ENCODE results near the gene CEP89.
"Not testable (repeated sequence)": the region's sequence is repeated elsewhere in the genome, so short reads cannot be mapped to it uniquely, and the experiment has no call there.

The CEP89 gene

DNA sequence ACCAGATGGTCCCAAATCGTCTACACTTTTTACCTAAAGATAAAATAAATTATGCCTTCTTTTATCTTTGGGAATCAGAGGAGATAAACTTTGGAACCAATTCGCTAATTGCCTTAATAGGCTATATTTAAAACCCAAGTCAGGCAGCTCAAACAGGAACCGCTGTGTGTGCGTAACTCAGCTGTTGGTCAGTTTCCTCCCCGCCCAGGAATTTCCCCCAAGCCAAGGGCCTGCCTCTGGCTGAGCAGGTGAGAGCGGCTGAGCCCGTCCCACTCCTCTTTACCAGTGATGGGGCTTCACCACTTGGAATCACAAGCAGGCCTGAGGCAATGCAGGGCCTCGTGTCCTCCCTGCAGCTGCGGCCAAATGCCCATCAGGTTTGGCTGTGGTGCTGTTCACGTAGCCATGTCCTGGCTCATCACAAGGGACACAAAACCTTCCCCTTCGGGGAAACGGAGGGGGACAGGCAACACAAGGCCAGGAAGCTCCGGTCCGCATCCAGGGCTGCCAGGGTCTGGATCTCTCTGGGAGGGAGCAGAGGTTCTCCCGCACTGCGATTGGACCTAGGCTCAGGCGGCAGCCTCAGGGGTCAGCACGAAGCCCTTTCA is 101.7 kb downstream of the CEP89 start:
- TF ChIP-seq EZH2 (optimal IDR thresholded peaks at IDR 0.05; ENCODE audit: low read depth, low read length) (no peak), EZH2phosphoT487 (IDR thresholded peaks at IDR 0.05; ENCODE audit: low read length) (no peak)
- TF ChIP-seq, protein P1, sequence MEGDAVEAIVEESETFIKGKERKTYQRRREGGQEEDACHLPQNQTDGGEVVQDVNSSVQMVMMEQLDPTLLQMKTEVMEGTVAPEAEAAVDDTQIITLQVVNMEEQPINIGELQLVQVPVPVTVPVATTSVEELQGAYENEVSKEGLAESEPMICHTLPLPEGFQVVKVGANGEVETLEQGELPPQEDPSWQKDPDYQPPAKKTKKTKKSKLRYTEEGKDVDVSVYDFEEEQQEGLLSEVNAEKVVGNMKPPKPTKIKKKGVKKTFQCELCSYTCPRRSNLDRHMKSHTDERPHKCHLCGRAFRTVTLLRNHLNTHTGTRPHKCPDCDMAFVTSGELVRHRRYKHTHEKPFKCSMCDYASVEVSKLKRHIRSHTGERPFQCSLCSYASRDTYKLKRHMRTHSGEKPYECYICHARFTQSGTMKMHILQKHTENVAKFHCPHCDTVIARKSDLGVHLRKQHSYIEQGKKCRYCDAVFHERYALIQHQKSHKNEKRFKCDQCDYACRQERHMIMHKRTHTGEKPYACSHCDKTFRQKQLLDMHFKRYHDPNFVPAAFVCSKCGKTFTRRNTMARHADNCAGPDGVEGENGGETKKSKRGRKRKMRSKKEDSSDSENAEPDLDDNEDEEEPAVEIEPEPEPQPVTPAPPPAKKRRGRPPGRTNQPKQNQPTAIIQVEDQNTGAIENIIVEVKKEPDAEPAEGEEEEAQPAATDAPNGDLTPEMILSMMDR (IDR thresholded peaks at IDR 0.05; ENCODE audit: low read length) = no peak
- no peak overlapping the region for H2AFZ ChIP-seq (ENCODE audit: low read length)
- no peak for DNase-seq
- no peaks in the 10 kb centered on the region for H3K9me3 ChIP-seq (replicated peaks; ENCODE audit: insufficient read depth, low read length)
- H3K27me3 ChIP-seq (replicated peaks; ENCODE audit: insufficient read depth, low read length) = no peaks in the 10 kb centered on the region
- no peak overlapping the region for H3K4me2 ChIP-seq (ENCODE audit: low read depth, low read length)
- no peaks in the 10 kb centered on the region for H3F3A ChIP-seq (ENCODE audit: insufficient read depth, low read length)
- no peaks in the 10 kb centered on the region for H3K4me1 ChIP-seq (ENCODE audit: low read length)
- no peaks in the 10 kb centered on the region for H3K36me3 ChIP-seq (replicated peaks; ENCODE audit: insufficient read depth, low read length)
- H3K9me2 ChIP-seq (replicated peaks; ENCODE audit: insufficient read depth, low read length) = no peaks in the 10 kb centered on the region
- H3K4me3 ChIP-seq (ENCODE audit: low read length) = no peak overlapping the region
- H3K9ac ChIP-seq (ENCODE audit: low read length) = no peak overlapping the region
- no peaks in the 10 kb centered on the region for H4K20me1 ChIP-seq (ENCODE audit: insufficient read depth, low read length)
- no peak overlapping the region for H3K27ac ChIP-seq (ENCODE audit: low read length)
- H3K79me2 ChIP-seq (ENCODE audit: low read length) = no peaks in the 10 kb centered on the region

DNA sequence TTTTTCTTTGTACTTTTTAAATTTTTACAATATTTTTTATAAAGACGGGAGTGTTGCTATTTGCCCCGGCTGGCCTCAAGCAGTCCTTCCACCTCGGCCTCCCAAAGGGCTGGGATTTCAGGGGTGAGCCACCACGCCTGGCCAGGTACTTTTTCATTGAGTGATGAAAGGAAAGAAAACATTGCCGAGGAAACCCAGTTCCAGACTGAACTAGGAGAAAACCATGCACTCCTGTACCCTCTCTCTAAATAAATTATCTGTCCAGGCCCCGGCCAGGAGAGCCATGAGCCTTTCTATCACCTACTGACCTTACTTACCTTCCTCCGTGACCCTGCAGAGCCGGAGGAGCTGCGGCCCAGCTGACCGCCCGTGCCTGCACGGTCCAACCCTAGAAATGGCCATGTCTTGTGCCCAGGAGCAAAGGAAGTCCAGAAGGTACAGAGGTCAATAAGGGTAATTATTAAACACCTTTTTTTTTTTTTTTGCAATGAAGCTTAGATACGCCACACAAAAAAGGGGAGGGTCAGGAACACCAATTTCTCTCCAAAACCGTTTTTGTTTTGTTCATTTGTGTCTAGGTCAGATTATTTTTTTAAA is 102.3 kb downstream of the CEP89 start, which contains the start of gene SLC7A9:
TSS of gene SLC7A9 (minus strand) at position 399 of the 597 bp plus-strand sequence. CDS start 1,233 bp downstream, outside the sequence.
- TF ChIP-seq, protein P1 (IDR thresholded peaks at IDR 0.05; ENCODE audit: low read length) = no peak
- no peaks in the 10 kb centered on the region for H3K9me2 ChIP-seq (replicated peaks; ENCODE audit: insufficient read depth, low read length)
- no peak within 1 kb of the TSS for H2AFZ ChIP-seq (ENCODE audit: low read length)
- no peaks in the 10 kb centered on the region for H3K9me3 ChIP-seq (replicated peaks; ENCODE audit: insufficient read depth, low read length)
- H3K4me3 ChIP-seq (ENCODE audit: low read length) = no peak within 1 kb of the TSS
- H3K4me2 ChIP-seq (ENCODE audit: low read depth, low read length) = no peak within 1 kb of the TSS
- H3K4me1 ChIP-seq (ENCODE audit: low read length) = no peaks in the 10 kb centered on the region
- H3F3A ChIP-seq (ENCODE audit: insufficient read depth, low read length) = no peaks in the 10 kb centered on the region
- H3K79me2 ChIP-seq (ENCODE audit: low read length) = no peaks in the 10 kb centered on the region
- H3K27ac ChIP-seq (ENCODE audit: low read length) = no peak within 1 kb of the TSS
- no peaks in the 10 kb centered on the region for H3K27me3 ChIP-seq (replicated peaks; ENCODE audit: insufficient read depth, low read length)
- no peaks in the 10 kb centered on the region for H4K20me1 ChIP-seq (ENCODE audit: insufficient read depth, low read length)
- DNase-seq = no peak
- no peak within 1 kb of the TSS for H3K9ac ChIP-seq (ENCODE audit: low read length)
- no peaks in the 10 kb centered on the region for H3K36me3 ChIP-seq (replicated peaks; ENCODE audit: insufficient read depth, low read length)

DNA sequence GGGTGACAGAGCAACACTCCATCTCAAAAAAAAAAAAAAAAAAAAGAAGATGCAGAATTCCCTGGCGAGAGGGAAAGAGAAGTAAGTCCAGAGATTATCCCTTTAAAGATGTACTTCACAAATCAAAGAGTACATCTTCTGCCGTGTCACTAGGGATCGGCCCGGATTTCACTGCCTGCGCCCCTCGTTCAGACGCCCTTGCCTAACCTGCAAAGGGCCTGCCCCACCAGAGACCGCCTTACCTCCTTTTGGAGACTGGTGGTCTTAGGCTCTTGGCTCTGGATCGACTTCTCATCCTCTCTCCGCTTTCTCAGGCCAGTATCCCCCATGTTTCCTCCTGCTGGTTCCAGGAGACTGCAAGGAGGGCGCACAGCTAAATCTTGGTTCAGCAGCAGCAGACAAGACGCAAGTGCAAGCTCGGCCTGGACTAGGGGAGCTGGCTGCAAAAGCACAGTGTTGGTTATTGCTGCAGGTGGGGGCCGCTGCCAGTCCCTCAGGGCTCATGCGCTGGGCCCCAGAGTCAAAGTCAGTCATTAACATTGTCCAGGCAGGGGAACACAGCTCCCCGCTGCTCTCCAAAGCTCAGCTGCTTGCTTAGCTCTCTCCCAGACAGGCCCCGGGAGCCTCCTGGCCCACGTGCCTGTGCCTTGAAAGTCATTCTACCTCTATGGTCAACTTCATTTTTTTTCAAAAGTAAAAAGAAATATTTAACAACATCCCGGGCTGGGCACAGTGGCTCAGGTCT is 103.4 kb downstream of the CEP89 start:
- H2AFZ ChIP-seq (ENCODE audit: low read length) = no peak overlapping the region

DNA sequence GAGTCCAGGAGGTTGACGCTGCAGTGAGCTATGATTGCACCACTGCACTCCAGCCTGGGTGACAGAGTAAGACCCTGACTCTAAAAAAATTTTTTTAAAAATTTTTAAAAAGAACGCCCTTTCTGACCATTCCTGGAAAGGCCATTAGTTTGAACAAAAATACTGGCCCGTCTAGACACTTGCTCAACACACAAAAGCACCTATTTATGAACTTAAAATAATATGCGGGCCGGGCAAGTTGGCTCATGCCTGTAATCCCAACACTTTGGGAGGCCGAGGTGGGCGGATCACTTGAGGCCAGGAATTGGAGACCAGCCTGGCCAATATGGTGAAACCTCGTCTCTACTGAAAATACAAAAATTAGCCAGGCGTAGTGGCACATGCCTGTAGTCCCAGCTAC is 104.3 kb downstream of the CEP89 start:
- not testable (repeated sequence) for H3K36me3 ChIP-seq (replicated peaks; ENCODE audit: insufficient read depth, low read length); H3K27me3 ChIP-seq (replicated peaks; ENCODE audit: insufficient read depth, low read length); H3K9ac ChIP-seq (ENCODE audit: low read length); DNase-seq; H3K79me2 ChIP-seq (ENCODE audit: low read length); H2AFZ ChIP-seq (ENCODE audit: low read length); H3K9me2 ChIP-seq (replicated peaks; ENCODE audit: insufficient read depth, low read length); H3K9me3 ChIP-seq (replicated peaks; ENCODE audit: insufficient read depth, low read length); H3F3A ChIP-seq (ENCODE audit: insufficient read depth, low read length); H3K4me3 ChIP-seq (ENCODE audit: low read length); H3K27ac ChIP-seq (ENCODE audit: low read length); H3K4me2 ChIP-seq (ENCODE audit: low read depth, low read length); H4K20me1 ChIP-seq (ENCODE audit: insufficient read depth, low read length); H3K4me1 ChIP-seq (ENCODE audit: low read length)

More for the DNA sequence above, 103.4 kb downstream of the CEP89 start:
- H3F3A ChIP-seq (ENCODE audit: insufficient read depth, low read length) = no peaks in the 10 kb centered on the region
- H3K27ac ChIP-seq (ENCODE audit: low read length) = no peak overlapping the region
- TF ChIP-seq, protein P1 (IDR thresholded peaks at IDR 0.05; ENCODE audit: low read length) = no peak
- TF ChIP-seq EZH2 (optimal IDR thresholded peaks at IDR 0.05; ENCODE audit: low read depth, low read length) (no peak), EZH2phosphoT487 (IDR thresholded peaks at IDR 0.05; ENCODE audit: low read length) (no peak)
- no peak overlapping the region for H3K4me2 ChIP-seq (ENCODE audit: low read depth, low read length)
- H3K79me2 ChIP-seq (ENCODE audit: low read length) = no peaks in the 10 kb centered on the region
- DNase-seq = no peak
- no peaks in the 10 kb centered on the region for H4K20me1 ChIP-seq (ENCODE audit: insufficient read depth, low read length)
- H3K9ac ChIP-seq (ENCODE audit: low read length) = no peak overlapping the region
- no peaks in the 10 kb centered on the region for H3K9me3 ChIP-seq (replicated peaks; ENCODE audit: insufficient read depth, low read length)
- no peaks in the 10 kb centered on the region for H3K4me1 ChIP-seq (ENCODE audit: low read length)
- no peak overlapping the region for H3K4me3 ChIP-seq (ENCODE audit: low read length)
- no peaks in the 10 kb centered on the region for H3K27me3 ChIP-seq (replicated peaks; ENCODE audit: insufficient read depth, low read length)
- no peaks in the 10 kb centered on the region for H3K36me3 ChIP-seq (replicated peaks; ENCODE audit: insufficient read depth, low read length)
- no peaks in the 10 kb centered on the region for H3K9me2 ChIP-seq (replicated peaks; ENCODE audit: insufficient read depth, low read length)
